Kidney epithelial cell (primary cell): Measurements from ENCODE around the gene COBLL1. TPM values are rescaled to one million over a fixed set of nuclear protein-coding genes. Genes with fewer than 3 reads are reported as not detected.

Experiments used
- DNase-seq: peaks from one replicate; pipeline ENCODE4 v3.0.0-alpha.2; 2010; ENCODE audit warnings: low read depth
- H3K27me3 ChIP-seq: 2 replicates; pipeline ENCODE4 v1.6.0; 2011; ENCODE audit warnings: low read length; ENCODE audit not compliant: control insufficient read depth, insufficient read depth
- H3K36me3 ChIP-seq: 2 replicates; pipeline ENCODE4 v1.5.1; 2011; ENCODE audit warnings: low read length; ENCODE audit not compliant: control insufficient read depth, insufficient read depth
- H3K4me3 ChIP-seq: 2 replicates; pipeline ENCODE4 v1.5.1; 2011; ENCODE audit warnings: low read depth, mild to moderate bottlenecking, control low read depth, low read length
- total RNA-seq: library from RNA; depleted of rRNA; stranded (reverse); fragments of >200 nt; gene quantifications from 2 replicates; pipeline ENCODE4 v1.2.3, GENCODE V29; 2015
- TF ChIP-seq, protein P1 (sequence below): IDR thresholded peaks from 2 replicates; pipeline ENCODE4 v1.5.1; 2011; ENCODE audit warnings: mild to moderate bottlenecking, moderate library complexity, low read length, control low read depth, inconsistent platforms; ENCODE audit not compliant: insufficient read depth, poor library complexity, severe bottlenecking

The COBLL1 gene
- total RNA-seq, 1 donor from 2014 or later = 57.2 TPM

DNA sequence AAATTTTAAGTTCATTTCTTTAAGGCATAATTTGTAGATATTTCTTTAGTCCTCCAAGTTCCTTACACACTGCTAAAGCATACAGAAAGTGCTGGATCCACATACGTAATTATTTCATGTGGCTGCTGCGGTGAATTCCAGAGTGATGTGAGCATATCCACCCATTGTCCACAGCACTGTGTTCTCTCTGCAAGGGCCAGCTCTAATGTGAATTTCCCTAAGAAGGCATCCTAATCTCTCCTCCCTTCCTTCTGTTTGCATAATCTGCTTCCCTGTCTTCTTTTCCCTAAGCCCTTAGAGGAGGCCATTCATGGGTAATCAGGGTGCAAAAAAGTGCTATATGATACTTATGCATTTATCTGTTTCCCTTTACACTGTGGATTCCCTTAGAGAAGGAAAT is 57.2 kb downstream of the COBLL1 start:
- no peaks in the 10 kb centered on the region for H3K27me3 ChIP-seq
- no peak overlapping the region for H3K4me3 ChIP-seq
- no peaks in the 10 kb centered on the region for H3K36me3 ChIP-seq
- DNase-seq = no peak
- TF ChIP-seq, protein P1, sequence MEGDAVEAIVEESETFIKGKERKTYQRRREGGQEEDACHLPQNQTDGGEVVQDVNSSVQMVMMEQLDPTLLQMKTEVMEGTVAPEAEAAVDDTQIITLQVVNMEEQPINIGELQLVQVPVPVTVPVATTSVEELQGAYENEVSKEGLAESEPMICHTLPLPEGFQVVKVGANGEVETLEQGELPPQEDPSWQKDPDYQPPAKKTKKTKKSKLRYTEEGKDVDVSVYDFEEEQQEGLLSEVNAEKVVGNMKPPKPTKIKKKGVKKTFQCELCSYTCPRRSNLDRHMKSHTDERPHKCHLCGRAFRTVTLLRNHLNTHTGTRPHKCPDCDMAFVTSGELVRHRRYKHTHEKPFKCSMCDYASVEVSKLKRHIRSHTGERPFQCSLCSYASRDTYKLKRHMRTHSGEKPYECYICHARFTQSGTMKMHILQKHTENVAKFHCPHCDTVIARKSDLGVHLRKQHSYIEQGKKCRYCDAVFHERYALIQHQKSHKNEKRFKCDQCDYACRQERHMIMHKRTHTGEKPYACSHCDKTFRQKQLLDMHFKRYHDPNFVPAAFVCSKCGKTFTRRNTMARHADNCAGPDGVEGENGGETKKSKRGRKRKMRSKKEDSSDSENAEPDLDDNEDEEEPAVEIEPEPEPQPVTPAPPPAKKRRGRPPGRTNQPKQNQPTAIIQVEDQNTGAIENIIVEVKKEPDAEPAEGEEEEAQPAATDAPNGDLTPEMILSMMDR = no peak

DNA sequence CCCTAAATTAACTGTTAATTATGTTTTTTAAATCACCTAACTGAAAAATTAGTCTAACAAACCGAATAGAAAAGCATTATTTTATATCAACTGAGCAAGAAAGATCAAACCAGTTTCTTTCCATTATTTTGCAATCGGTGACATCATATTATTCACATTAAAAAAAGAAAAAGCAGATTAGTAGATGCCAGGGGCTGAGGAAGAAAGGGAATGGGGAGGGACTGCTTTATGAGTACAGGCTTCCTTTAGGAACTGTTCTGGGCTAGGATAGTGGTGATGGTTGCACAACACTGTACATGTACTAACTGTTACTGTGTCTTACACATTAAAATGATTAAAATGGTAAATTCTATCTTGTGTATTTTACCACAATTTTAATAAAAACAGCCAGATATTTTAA is 59.3 kb downstream of the COBLL1 start:
- no peak for DNase-seq
- TF ChIP-seq, protein P1 = no peak
- Histone ChIP-seq H3K36me3 (no peaks in the 10 kb centered on the region), H3K27me3 (no peaks in the 10 kb centered on the region), H3K4me3 (no peak overlapping the region)

DNA sequence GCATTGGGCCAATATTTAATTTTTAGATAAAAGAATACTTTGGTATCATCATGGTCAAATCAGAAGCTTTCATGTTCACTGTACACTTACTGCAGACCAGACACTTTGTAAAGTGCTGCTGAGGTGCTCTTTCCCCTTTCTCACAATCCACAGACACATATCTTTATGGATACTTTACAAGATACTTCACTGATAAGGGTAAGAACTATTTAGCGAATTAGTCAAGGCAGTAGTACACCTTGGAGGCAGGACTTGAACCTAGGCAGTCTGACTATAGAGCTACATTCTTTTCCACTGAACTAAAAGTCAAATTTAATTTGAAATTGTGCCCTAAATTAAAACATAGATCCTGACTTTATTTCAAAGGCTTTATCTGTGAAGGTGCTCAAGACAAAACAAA is 60.2 kb downstream of the COBLL1 start:
- TF ChIP-seq, protein P1 = no peak
- Histone ChIP-seq H3K4me3 (no peak overlapping the region), H3K36me3 (no peaks in the 10 kb centered on the region), H3K27me3 (no peaks in the 10 kb centered on the region)
- DNase-seq = no peak

DNA sequence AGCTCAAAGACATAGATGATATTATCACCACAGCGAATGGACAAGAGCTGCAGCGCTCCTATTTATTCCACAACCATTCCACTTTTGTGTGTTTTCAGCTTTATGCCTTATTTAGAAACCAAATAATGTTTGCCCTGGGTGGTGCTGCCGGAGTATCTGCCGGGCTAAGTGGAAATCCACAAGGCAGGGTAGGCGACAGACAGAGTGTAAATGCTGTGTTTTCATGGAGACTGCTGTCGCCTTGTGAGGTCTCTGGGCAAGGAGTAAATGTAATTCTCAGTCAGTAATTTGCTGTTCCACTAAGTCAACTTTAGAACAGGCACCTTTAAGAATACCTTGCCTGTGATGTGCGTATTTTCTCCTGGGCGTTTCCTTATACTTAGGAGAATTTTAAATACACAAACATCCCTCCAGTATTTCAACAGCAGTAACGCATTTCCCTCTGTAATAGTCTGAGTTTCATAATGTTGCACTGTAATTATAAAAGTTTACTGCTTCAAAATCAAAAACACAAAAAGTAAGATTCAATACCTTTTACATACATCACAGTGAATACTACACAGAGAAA is 60.9 kb downstream of the COBLL1 start:
- H3K4me3 ChIP-seq = no peak overlapping the region
- TF ChIP-seq, protein P1 = no peak
- H3K27me3 ChIP-seq = no peaks in the 10 kb centered on the region

DNA sequence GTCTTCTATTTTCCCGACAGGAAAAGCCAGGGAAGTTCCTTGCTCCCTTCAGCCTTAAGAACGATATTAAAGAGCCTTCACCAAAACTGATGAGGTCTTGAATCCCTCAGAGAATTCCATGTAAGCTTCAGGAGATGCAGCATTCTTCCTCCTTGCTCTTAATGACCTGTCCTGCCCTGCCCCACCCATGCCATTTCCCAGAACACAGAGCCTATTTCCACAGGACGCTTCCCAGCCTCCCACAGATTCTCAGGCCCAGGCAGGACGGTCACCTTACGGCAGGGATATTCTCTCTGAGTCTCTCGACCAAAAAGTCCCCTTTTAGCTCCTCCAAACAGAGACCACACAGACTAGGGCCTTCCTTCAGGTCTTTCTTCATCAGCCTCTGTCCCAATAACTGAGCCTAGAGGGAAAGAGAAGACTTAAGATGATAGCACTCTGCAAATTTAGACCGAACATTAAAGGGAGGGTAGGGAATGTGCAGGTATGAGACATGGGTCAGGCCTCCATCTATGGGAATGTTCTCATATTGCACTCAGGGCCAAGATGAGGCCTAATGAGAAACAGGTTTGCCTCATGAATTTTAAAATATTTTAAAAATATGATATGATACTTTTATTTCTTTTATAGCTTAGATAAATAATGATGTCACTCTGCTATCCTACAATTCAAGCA is 62.1 kb downstream of the COBLL1 start:
- TF ChIP-seq, protein P1 = no peak
- Histone ChIP-seq H3K36me3 (no peaks in the 10 kb centered on the region), H3K27me3 (no peaks in the 10 kb centered on the region), H3K4me3 (no peak overlapping the region)
- DNase-seq = no peak

More for the DNA sequence above, 60.9 kb downstream of the COBLL1 start:
- DNase-seq = no peak
- H3K36me3 ChIP-seq = no peaks in the 10 kb centered on the region

DNA sequence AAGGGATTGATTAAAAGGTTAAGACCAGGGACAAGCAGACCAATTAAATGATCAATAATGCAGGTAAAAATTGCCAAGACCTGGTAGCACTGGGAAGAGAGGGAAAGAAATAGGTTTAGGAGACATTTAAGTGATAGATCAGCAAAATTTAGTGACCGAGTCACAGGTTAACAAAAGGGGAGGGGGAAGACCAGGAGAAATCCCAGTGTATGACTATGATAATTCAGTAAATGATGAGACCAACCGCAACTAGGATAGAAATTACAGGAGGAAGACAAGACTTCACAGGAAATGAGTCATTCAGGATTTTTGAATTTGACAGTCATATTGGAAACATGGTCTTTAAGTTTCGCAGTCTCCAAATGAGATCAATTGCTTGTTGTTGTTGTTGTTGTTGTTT is 62.9 kb downstream of the COBLL1 start:
- TF ChIP-seq, protein P1 = no peak
- Histone ChIP-seq H3K27me3 (no peaks in the 10 kb centered on the region), H3K36me3 (no peaks in the 10 kb centered on the region), H3K4me3 (no peak overlapping the region)
- no peak for DNase-seq
